CD4-positive, alpha-beta T cell treated with Interleukin-12 subunit alpha and Interleukin-12 subunit beta, for 1 hour (primary cell): ENCODE results near the gene ACKR2.

Experiments used
- DNase-seq: peaks from one replicate; pipeline ENCODE4 v3.0.0-alpha.2; 2020

Gene ACKR2

GRCh38 chr3:42892807-42893206 is 83.6 kb downstream of the ACKR2 start:
- DNase-seq, result no peak

- DNase-seq, result no peak
Measured at GRCh38 chr3:42894698-42895579, 85.7 kb downstream of the ACKR2 start.

- no peak for DNase-seq
Measured at GRCh38 chr3:42895580-42895868, 86.3 kb downstream of the ACKR2 start.

- no peak for DNase-seq
Measured at GRCh38 chr3:42898896-42899675, 89.8 kb downstream of the ACKR2 start.

- DNase-seq, result no peak
Measured at GRCh38 chr3:42900226-42901072, 91.2 kb downstream of the ACKR2 start.

GRCh38 chr3:42901073-42901415 is 91.8 kb downstream of the ACKR2 start:
- no peak for DNase-seq

- DNase-seq, result no peak
Measured at GRCh38 chr3:42902257-42902656, 93.0 kb downstream of the ACKR2 start.

GRCh38 chr3:42904076-42904475 is 94.8 kb downstream of the ACKR2 start:
- DNase-seq, result no peak

- DNase-seq, result no peak
Measured at GRCh38 chr3:42905740-42906069, 96.5 kb downstream of the ACKR2 start.

- DNase-seq, result no peak
Measured at GRCh38 chr3:42906070-42906847, 97.0 kb downstream of the ACKR2 start, which contains the start of gene ZNF662. Gene ZNF662, plus strand, starts transcription at chr3:42906142. Its CDS starts 1,973 bp downstream, at chr3:42908115.

GRCh38 chr3:42906848-42907183 is 97.6 kb downstream of the ACKR2 start:
- no peak for DNase-seq

GRCh38 chr3:42908675-42909074 is 99.4 kb downstream of the ACKR2 start:
- DNase-seq, result no peak

- DNase-seq, result no peak
Measured at GRCh38 chr3:42911551-42911950, 102.3 kb downstream of the ACKR2 start.

GRCh38 chr3:42914771-42915515 is 105.7 kb downstream of the ACKR2 start:
- no peak for DNase-seq
